Measurements from ENCODE around the gene XKR7. TPM values are rescaled to one million over a fixed set of nuclear protein-coding genes. Genes with fewer than 3 reads are reported as not detected.
A peak's percentile ranks its signal among the peaks of the same experiment; 100 is the strongest.
"Not testable (repeated sequence)": the region's sequence is repeated elsewhere in the genome, so short reads cannot be mapped to it uniquely, and the experiment has no call there.

The XKR7 gene
- total RNA-seq = 0.07 TPM
- polyA plus RNA-seq = not detected

GRCh38 chr20:31967830-31968249 lies at the start of gene XKR7:
XKR7 (plus strand) TSS chr20:31968151; CDS start chr20:31968176, 25 bp downstream.
- Mint-ChIP-seq H3K4me1 (peaks cover 2 to 12% (median 5%) of the 10 kb centered on the region in 4 donors), H3K36me3 (no peaks in the 10 kb centered on the region), H3K27ac (no peak within 1 kb of the TSS), H3K27me3 (peaks cover 40% of the 10 kb centered on the region), H3K9me3 (peaks cover 0 to 4% (median 1%) of the 10 kb centered on the region in 7 donors), H3K4me3 (peak within 1 kb of the TSS; percentile 79 to 87 (median 84))
- DNase-seq = peak in 1 of 3 donors; percentile 49
- H3K27me3 ChIP-seq (ENCODE audit: control insufficient read depth, insufficient read depth, low read length) = peaks cover 25% of the 10 kb centered on the region
- H3K4me3 ChIP-seq (ENCODE audit: low read depth, low read length) = no peak within 1 kb of the TSS
- H3K4me1 ChIP-seq (ENCODE audit: control insufficient read depth, insufficient read depth, low read length, poor library complexity, severe bottlenecking) = peaks cover 10% of the 10 kb centered on the region
- H3K27ac ChIP-seq (ENCODE audit: insufficient read depth, low read length, poor library complexity, severe bottlenecking) = no peak within 1 kb of the TSS
- H3K36me3 ChIP-seq (ENCODE audit: control insufficient read depth, insufficient read depth, low read length) = no peaks in the 10 kb centered on the region
- ATAC-seq (ENCODE audit: low read depth in 2 of 2) = peak in 1 of 2 donors; percentile 20
- no peaks in the 10 kb centered on the region for H3K9me3 ChIP-seq (ENCODE audit: control insufficient read depth in 2 of 2, low read length in 2 of 2)

DNA sequence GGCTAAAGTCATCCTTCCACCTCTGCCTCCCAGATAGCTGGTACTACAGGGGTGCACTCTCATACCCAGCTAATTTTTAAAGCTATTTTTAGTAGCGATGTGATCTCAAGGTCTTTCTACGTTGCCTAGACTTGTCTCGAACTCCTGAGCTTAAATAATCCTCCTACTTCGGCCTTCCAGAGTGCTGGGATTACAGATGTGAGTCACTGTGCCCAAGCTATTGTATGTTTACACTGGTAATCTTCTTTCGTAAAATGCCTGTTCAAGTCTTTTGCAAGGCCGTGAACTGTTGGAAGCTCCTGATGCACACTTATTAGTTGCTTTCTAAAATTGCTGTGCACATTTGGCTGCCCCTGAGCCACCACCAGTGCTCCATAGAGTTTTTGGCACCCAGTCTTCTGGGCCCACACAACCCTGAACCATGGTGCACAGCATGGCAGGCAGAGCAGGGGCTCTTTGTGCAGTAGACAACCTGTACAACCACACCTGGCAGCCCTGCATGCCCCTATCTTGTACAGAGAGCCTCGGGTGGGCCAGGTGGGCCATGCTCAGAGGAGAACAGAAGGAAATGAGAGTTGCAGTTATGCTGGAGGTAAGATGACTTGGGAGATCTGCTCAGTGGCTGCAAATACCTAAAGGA lies 49.4 kb upstream of the XKR7 start:
- H3K27me3 ChIP-seq (ENCODE audit: control insufficient read depth, insufficient read depth, low read length) = peaks cover 2% of the 10 kb centered on the region
- no peak overlapping the region for H3K27ac ChIP-seq (ENCODE audit: insufficient read depth, low read length, poor library complexity, severe bottlenecking)
- H3K4me3 ChIP-seq (ENCODE audit: low read depth, low read length) = no peak overlapping the region
- Mint-ChIP-seq H3K4me3 (no peak overlapping the region), H3K4me1 (no peaks in the 10 kb centered on the region), H3K9me3 (no peaks in the 10 kb centered on the region), H3K36me3 (no peaks in the 10 kb centered on the region), H3K27ac (no peak overlapping the region), H3K27me3 (peaks cover 21% of the 10 kb centered on the region)
- DNase-seq (no peak), ATAC-seq (ENCODE audit: low read depth in 2 of 2) (no peak)
- no peaks in the 10 kb centered on the region for H3K9me3 ChIP-seq (ENCODE audit: control insufficient read depth in 2 of 2, low read length in 2 of 2)
- no peaks in the 10 kb centered on the region for H3K4me1 ChIP-seq (ENCODE audit: control insufficient read depth, insufficient read depth, low read length, poor library complexity, severe bottlenecking)
- no peaks in the 10 kb centered on the region for H3K36me3 ChIP-seq (ENCODE audit: control insufficient read depth, insufficient read depth, low read length)

- H3K4me1 Mint-ChIP-seq = no peaks in the 10 kb centered on the region
- no peak for ATAC-seq (ENCODE audit: low read depth in 2 of 2)
- no peak for DNase-seq
- peaks cover 2% of the 10 kb centered on the region for H3K27me3 ChIP-seq (ENCODE audit: control insufficient read depth, insufficient read depth, low read length)
- H3K4me3 ChIP-seq (ENCODE audit: low read depth, low read length) = no peak overlapping the region
- peaks cover 25% of the 10 kb centered on the region for H3K27me3 Mint-ChIP-seq
- no peak overlapping the region for H3K27ac ChIP-seq (ENCODE audit: insufficient read depth, low read length, poor library complexity, severe bottlenecking)
- H3K27ac Mint-ChIP-seq = no peak overlapping the region
- no peak overlapping the region for H3K4me3 Mint-ChIP-seq
- peaks cover 0 to 2% (median 0%) of the 10 kb centered on the region in 7 donors for H3K9me3 Mint-ChIP-seq
- H3K4me1 ChIP-seq (ENCODE audit: control insufficient read depth, insufficient read depth, low read length, poor library complexity, severe bottlenecking) = no peaks in the 10 kb centered on the region
- no peaks in the 10 kb centered on the region for H3K36me3 Mint-ChIP-seq
- no peaks in the 10 kb centered on the region for H3K36me3 ChIP-seq (ENCODE audit: control insufficient read depth, insufficient read depth, low read length)
- no peaks in the 10 kb centered on the region for H3K9me3 ChIP-seq (ENCODE audit: control insufficient read depth in 2 of 2, low read length in 2 of 2)
Observed at GRCh38 chr20:31919410-31920155, 48.4 kb upstream of the XKR7 start.

GRCh38 chr20:31920275-31920855 lies 47.6 kb upstream of the XKR7 start:
- H3K4me1 Mint-ChIP-seq = no peaks in the 10 kb centered on the region
- H3K27ac Mint-ChIP-seq = no peak overlapping the region
- no peak overlapping the region for H3K4me3 Mint-ChIP-seq
- DNase-seq (no peak), ATAC-seq (ENCODE audit: low read depth in 2 of 2) (no peak)
- Histone ChIP-seq H3K4me3 (ENCODE audit: low read depth, low read length) (no peak overlapping the region), H3K27ac (ENCODE audit: insufficient read depth, low read length, poor library complexity, severe bottlenecking) (no peak overlapping the region), H3K4me1 (ENCODE audit: control insufficient read depth, insufficient read depth, low read length, poor library complexity, severe bottlenecking) (no peaks in the 10 kb centered on the region), H3K27me3 (ENCODE audit: control insufficient read depth, insufficient read depth, low read length) (peaks cover 2% of the 10 kb centered on the region), H3K9me3 (ENCODE audit: control insufficient read depth in 2 of 2, low read length in 2 of 2) (no peaks in the 10 kb centered on the region), H3K36me3 (ENCODE audit: control insufficient read depth, insufficient read depth, low read length) (no peaks in the 10 kb centered on the region)
- H3K27me3 Mint-ChIP-seq = peaks cover 27% of the 10 kb centered on the region
- peaks cover 0 to 2% (median 0%) of the 10 kb centered on the region in 7 donors for H3K9me3 Mint-ChIP-seq
- H3K36me3 Mint-ChIP-seq = no peaks in the 10 kb centered on the region

- DNase-seq; H3K36me3 Mint-ChIP-seq; ATAC-seq (ENCODE audit: low read depth in 2 of 2); H3K4me3 Mint-ChIP-seq; H3K4me1 Mint-ChIP-seq; H3K9me3 Mint-ChIP-seq; H3K9me3 ChIP-seq (ENCODE audit: control insufficient read depth in 2 of 2, low read length in 2 of 2); H3K27ac ChIP-seq (ENCODE audit: insufficient read depth, low read length, poor library complexity, severe bottlenecking); H3K27me3 ChIP-seq (ENCODE audit: control insufficient read depth, insufficient read depth, low read length); H3K4me3 ChIP-seq (ENCODE audit: low read depth, low read length); H3K4me1 ChIP-seq (ENCODE audit: control insufficient read depth, insufficient read depth, low read length, poor library complexity, severe bottlenecking); H3K36me3 ChIP-seq (ENCODE audit: control insufficient read depth, insufficient read depth, low read length); H3K27ac Mint-ChIP-seq: not testable (repeated sequence)
- peaks cover 34% of the 10 kb centered on the region for H3K27me3 Mint-ChIP-seq
Observed at GRCh38 chr20:31921480-31921879, 46.5 kb upstream of the XKR7 start.

GRCh38 chr20:31922181-31922580 lies 45.8 kb upstream of the XKR7 start:
- Mint-ChIP-seq H3K9me3 (peaks cover 0 to 2% (median 0%) of the 10 kb centered on the region in 7 donors), H3K27ac (no peak overlapping the region), H3K27me3 (peaks cover 38% of the 10 kb centered on the region), H3K4me1 (no peaks in the 10 kb centered on the region), H3K36me3 (no peaks in the 10 kb centered on the region), H3K4me3 (no peak overlapping the region)
- H3K27me3 ChIP-seq (ENCODE audit: control insufficient read depth, insufficient read depth, low read length) = peaks cover 3% of the 10 kb centered on the region
- no peak overlapping the region for H3K4me3 ChIP-seq (ENCODE audit: low read depth, low read length)
- H3K36me3 ChIP-seq (ENCODE audit: control insufficient read depth, insufficient read depth, low read length) = no peaks in the 10 kb centered on the region
- no peaks in the 10 kb centered on the region for H3K9me3 ChIP-seq (ENCODE audit: control insufficient read depth in 2 of 2, low read length in 2 of 2)
- no peaks in the 10 kb centered on the region for H3K4me1 ChIP-seq (ENCODE audit: control insufficient read depth, insufficient read depth, low read length, poor library complexity, severe bottlenecking)
- ATAC-seq (ENCODE audit: low read depth in 2 of 2) (no peak), DNase-seq (no peak)
- H3K27ac ChIP-seq (ENCODE audit: insufficient read depth, low read length, poor library complexity, severe bottlenecking) = no peak overlapping the region

- Histone ChIP-seq H3K4me1 (ENCODE audit: control insufficient read depth, insufficient read depth, low read length, poor library complexity, severe bottlenecking) (no peaks in the 10 kb centered on the region), H3K27me3 (ENCODE audit: control insufficient read depth, insufficient read depth, low read length) (peaks cover 1% of the 10 kb centered on the region), H3K36me3 (ENCODE audit: control insufficient read depth, insufficient read depth, low read length) (no peaks in the 10 kb centered on the region), H3K27ac (ENCODE audit: insufficient read depth, low read length, poor library complexity, severe bottlenecking) (no peak overlapping the region), H3K4me3 (ENCODE audit: low read depth, low read length) (no peak overlapping the region), H3K9me3 (ENCODE audit: control insufficient read depth in 2 of 2, low read length in 2 of 2) (no peaks in the 10 kb centered on the region)
- H3K36me3 Mint-ChIP-seq = no peaks in the 10 kb centered on the region
- no peak overlapping the region for H3K4me3 Mint-ChIP-seq
- no peak for DNase-seq
- peaks cover 41% of the 10 kb centered on the region for H3K27me3 Mint-ChIP-seq
- H3K4me1 Mint-ChIP-seq = no peaks in the 10 kb centered on the region
- H3K27ac Mint-ChIP-seq = no peak overlapping the region
- ATAC-seq (ENCODE audit: low read depth in 2 of 2) = no peak
- H3K9me3 Mint-ChIP-seq = peaks cover 0 to 2% (median 0%) of the 10 kb centered on the region in 7 donors
Observed at GRCh38 chr20:31922588-31922987, 45.4 kb upstream of the XKR7 start.
